NCI-H748 treated with DMSO at 0.1 percent for 48 hours (cell line): ENCODE measurements around the gene DMRTB1.

Source experiments
- DNase-seq: peaks from one replicate; lab custom pipeline; 2025; lab: John Stamatoyannopoulos, UW

Gene DMRTB1

GRCh38 chr1:53486395-53487026, 27.3 kb downstream of the DMRTB1 start:
- no peak for DNase-seq

GRCh38 chr1:53490351-53490750, 31.2 kb downstream of the DMRTB1 start:
- DNase-seq, result no peak

GRCh38 chr1:53495633-53496345, 36.6 kb downstream of the DMRTB1 start:
- no peak for DNase-seq

- DNase-seq, result no peak
Observed at GRCh38 chr1:53498555-53499131, 39.4 kb downstream of the DMRTB1 start.

GRCh38 chr1:53499257-53500203, 40.3 kb downstream of the DMRTB1 start:
- DNase-seq, result no peak

- no peak for DNase-seq
Observed at GRCh38 chr1:53500204-53501064, 41.2 kb downstream of the DMRTB1 start.

GRCh38 chr1:53501065-53502005, 42.1 kb downstream of the DMRTB1 start:
- DNase-seq, result no peak

GRCh38 chr1:53502641-53503432, 43.6 kb downstream of the DMRTB1 start:
- DNase-seq, result no peak

GRCh38 chr1:53503433-53504217, 44.4 kb downstream of the DMRTB1 start:
- no peak for DNase-seq

GRCh38 chr1:53504901-53505300, 45.7 kb downstream of the DMRTB1 start:
- no peak for DNase-seq

GRCh38 chr1:53505401-53505800, 46.2 kb downstream of the DMRTB1 start:
- no peak for DNase-seq

- DNase-seq, result no peak
Observed at GRCh38 chr1:53505891-53506290, 46.7 kb downstream of the DMRTB1 start.

GRCh38 chr1:53506355-53507050, 47.3 kb downstream of the DMRTB1 start:
- DNase-seq, result no peak

GRCh38 chr1:53507116-53507820, 48.1 kb downstream of the DMRTB1 start:
- no peak for DNase-seq

GRCh38 chr1:53508056-53508990, 49.1 kb downstream of the DMRTB1 start:
- no peak for DNase-seq

- no peak for DNase-seq
Observed at GRCh38 chr1:53508991-53509666, 49.9 kb downstream of the DMRTB1 start.
